HPDE6-E6E7 (cell line): ENCODE measurements around the gene DMP1.

ENCODE experiments used
- DNase-seq: peaks from one replicate; pipeline ENCODE4 v3.0.0; 2011; ENCODE audit warnings: missing footprints; ENCODE audit errors: extremely low spot score

DMP1 gene, protein sequence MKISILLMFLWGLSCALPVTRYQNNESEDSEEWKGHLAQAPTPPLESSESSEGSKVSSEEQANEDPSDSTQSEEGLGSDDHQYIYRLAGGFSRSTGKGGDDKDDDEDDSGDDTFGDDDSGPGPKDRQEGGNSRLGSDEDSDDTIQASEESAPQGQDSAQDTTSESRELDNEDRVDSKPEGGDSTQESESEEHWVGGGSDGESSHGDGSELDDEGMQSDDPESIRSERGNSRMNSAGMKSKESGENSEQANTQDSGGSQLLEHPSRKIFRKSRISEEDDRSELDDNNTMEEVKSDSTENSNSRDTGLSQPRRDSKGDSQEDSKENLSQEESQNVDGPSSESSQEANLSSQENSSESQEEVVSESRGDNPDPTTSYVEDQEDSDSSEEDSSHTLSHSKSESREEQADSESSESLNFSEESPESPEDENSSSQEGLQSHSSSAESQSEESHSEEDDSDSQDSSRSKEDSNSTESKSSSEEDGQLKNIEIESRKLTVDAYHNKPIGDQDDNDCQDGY

GRCh38 chr4:87649980-87650379 is at the start of gene DMP1:
Gene DMP1, plus strand, starts transcription at chr4:87650280. Its CDS starts 6,213 bp downstream, at chr4:87656493.
- DNase-seq: no peak

DNA sequence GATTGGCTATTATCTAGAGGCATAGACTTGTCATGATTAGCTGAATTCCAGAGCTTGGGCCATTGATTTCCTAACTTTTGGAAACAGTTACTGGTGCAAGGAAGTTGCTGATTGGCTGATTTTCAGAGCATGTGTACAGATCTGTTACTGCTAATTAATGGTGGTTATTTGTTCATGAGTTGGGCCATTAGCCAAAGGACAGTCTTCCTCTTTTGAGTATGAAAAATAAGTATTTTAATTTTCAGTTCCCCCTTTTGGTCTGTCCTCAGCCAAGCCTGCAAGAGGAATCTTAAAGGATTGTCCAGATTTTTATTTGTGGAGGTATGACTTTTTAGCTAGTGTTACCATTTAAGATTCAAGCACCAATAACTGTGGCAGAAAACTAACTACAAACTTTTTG is 48.7 kb upstream of the DMP1 start:
- no peak for DNase-seq

DNA sequence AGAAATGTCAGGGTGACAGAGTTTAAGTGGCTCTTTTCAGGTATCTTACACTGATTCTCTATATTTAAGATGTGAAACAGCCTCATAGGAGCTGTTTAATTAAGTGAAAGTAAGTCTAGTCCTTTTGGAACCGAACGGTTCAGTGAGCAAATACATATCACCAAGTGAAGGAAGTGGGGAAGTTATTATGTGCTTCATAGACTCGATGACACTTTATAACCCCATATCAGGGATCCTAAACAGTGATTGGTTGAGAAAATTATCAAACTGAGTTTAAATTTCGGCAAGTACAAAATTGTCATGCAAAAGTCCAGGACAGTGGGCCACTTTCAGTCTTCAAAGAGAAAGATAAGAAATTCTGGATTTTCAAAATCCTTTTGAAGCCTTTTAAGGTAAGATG is 41.9 kb upstream of the DMP1 start, which contains the start of gene DSPP:
TSS of gene DSPP (plus strand) at position 301 of the 400 bp plus-strand sequence. CDS start 2,380 bp downstream, outside the sequence.
- DNase-seq: no peak

GRCh38 chr4:87614292-87614890 is 35.7 kb upstream of the DMP1 start:
- no peak for DNase-seq

DNA sequence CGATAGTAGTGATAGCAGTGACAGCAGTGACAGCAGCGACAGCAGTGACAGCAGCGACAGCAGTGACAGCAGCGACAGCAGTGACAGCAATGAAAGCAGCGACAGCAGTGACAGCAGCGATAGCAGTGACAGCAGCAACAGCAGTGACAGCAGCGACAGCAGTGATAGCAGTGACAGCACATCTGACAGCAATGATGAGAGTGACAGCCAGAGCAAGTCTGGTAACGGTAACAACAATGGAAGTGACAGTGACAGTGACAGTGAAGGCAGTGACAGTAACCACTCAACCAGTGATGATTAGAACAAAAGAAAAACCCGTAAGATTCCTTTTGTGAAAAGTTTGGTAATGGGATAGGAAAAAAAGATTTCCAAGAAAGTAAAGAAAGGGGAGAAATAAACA is 33.8 kb upstream of the DMP1 start:
- no peak for DNase-seq

GRCh38 chr4:87620086-87620485 is 30.0 kb upstream of the DMP1 start:
- DNase-seq: no peak

- DNase-seq: no peak
Observed at GRCh38 chr4:87620491-87620890, 29.6 kb upstream of the DMP1 start.

DNA sequence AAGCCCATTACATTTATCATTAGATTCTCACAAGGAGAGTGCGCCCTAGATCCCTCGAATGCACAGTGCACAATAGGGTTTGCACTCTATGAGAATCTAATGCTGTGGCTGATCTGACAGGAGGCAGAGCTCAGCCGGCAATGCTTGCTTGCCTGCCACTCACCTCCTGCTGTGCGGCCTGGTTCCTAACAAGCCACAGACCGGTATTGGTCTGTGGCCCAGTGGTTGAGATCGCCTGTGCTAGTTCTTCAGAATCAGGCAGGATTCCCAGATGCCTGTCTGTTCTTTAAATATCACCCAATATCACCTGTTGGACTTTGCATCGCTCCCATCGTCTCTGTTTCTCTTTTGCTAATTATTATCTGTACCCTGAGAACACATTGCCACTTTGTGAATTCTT is 27.8 kb upstream of the DMP1 start:
- DNase-seq: no peak

GRCh38 chr4:87624698-87625097 is 25.4 kb upstream of the DMP1 start:
- no peak for DNase-seq

GRCh38 chr4:87631668-87632067 is 18.4 kb upstream of the DMP1 start:
- DNase-seq: no peak

GRCh38 chr4:87632469-87632868 is 17.6 kb upstream of the DMP1 start:
- DNase-seq: no peak

DNA sequence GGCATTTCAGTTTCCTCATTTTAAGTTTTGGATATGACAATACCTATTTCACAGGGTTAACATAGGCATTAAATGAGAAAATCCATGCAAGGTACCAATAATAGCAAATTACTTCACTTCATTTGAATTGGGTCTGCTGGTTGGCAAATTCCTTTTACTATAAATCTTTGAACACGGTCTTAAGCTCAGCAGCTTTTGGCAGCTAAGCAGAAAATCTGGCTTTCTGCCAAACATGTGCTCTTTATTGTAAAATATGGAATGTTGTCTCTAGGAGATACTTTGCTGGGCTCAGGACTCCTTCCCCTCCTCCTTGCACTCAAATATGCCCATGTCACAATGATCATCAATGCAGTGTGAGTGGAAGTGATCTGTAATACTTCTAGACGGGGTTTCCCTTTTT is 16.8 kb upstream of the DMP1 start:
- no peak for DNase-seq

DNA sequence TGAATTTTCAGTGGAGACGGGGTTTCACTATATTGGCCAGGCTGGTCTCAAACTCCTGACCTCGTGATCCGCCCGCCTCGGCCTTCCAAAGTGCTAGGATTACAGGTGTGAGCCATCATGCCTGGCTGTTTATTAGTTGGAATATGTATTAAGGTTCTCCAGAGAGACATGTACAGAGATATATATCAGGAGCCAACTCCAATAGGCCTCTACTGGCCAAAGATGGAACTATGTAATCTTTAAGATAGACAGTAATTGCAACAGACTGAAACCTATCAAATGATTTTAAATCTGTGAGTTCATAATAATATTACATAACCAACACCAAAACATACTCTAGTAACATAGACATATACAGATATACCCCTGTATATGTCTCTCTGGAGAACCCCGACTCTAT is 5.8 kb upstream of the DMP1 start:
- no peak for DNase-seq

DNA sequence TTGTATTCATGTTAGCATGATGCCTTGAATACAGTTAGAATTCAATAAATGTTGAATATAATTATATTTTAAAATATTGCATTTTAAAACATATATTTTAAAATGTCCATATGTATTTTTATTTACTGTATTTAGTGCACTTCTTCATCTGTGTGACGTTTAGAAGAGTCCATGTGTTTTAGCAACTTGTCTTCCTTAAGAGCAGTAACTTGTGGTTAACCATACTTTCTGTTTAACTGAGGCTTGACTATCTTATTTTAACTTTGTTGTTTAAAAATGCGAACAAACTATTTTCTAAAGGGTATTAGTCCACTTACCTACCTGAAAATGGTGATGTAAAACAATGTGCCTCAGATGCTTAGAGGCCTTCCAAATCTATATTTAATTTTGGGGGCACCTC is 858 bp downstream of the DMP1 start:
- DNase-seq: no peak

DNA sequence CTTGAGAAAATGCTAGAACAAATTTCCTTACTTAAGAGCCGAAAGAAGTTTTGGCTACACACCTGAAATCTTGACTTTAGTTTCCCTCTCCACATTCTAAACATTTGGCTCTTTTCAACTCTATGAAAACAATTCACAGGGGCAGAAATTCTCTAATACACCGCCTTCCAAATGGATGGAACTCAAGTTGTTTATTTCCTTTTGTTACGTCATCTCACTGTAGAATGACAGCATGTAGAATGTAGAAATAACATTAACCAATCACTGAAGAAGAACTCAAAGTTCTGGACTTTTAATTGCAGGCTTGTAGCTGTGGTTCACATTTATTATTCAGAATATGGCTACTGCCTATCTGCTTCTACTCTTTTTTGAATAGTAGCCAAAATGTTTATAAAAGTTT is 1.9 kb downstream of the DMP1 start:
- DNase-seq: no peak

DNA sequence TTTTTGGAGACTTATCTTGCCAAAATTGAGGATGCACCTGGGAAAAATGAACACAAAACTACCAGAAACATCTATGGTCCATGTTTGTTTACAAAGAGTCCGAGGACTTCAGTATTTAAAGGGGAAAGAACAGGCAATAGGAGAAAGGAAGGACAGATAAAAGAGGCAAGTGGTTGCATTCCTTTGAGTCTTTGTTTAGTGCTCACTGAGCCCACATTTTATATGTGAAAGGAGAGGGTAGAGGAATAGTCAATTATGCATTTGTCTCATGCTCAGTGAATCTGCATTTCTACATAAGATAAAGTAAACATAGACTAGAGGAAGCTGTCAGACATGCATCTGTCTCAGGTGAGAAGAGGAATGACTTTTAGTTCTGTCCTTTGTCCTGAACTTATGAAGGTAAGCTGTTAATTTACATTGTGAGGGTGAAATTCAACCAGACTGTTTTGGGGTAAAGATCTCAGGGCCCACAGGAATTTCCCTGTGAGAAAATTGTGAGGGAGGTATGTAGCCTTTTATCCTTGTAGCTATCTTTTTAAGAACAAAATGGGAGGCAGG is 4.5 kb downstream of the DMP1 start:
- no peak for DNase-seq

GRCh38 chr4:87657525-87657924 is 7.4 kb downstream of the DMP1 start:
- DNase-seq: no peak

GRCh38 chr4:87659247-87659931 is 9.3 kb downstream of the DMP1 start:
- DNase-seq: no peak

GRCh38 chr4:87662871-87663270 is 12.8 kb downstream of the DMP1 start:
- no peak for DNase-seq

DNA sequence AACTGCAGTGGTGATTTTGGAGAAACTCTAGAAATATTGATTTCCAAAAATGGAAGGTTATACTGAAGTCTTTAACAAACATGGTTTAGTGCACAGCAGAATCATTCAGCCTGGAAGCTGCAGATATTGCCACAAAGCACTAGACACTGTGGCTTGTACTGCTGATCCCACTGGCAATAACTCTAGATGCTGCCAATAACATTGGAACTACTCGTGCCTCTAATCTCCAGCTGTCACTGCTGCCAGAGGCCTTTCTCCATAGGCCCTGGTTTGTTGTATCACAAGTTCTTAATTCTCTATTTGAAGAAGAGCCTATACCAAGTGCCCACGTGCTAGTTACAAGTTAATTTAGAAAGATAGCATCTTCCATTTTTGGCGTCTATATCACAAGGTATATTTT is 19.3 kb downstream of the DMP1 start:
- DNase-seq: no peak

- DNase-seq: no peak
Observed at GRCh38 chr4:87677731-87678130, 27.7 kb downstream of the DMP1 start.

DNA sequence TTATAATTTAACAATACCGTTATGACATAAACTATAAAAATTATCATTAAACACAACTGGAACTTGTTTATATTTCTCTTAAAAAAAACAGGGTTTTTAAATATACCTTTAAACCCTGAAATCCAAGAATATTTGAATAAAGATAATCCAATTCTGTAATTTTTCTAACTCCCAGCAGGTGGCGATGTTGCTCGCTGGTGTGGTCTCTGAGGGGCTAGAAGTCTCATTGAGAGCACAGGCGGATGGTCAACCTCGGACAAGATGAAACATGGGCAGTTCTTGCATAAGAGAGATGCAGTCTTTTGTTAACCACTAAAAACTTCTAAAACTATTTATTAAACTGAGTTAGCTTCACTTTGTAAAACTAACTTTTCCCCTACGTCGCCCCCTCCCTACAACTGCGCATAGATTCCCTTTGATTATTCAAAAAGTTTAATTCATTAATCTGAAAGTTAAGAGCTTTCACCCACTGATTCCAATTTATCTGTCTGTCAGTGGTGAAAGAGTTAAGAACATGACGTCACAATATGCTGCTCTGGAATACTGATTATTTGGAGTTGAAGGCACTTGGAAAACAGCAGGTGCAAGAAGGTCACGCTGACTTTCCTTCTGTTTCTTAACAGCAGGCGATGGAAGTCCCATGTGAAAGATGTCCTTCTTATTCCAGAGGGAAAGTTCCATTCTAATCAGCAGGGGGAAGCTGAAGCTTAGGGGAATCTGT is 29.5 kb downstream of the DMP1 start:
- DNase-seq: no peak
